ENCODE data around the gene NAPG.
"Not testable (repeated sequence)": the region's sequence is repeated elsewhere in the genome, so short reads cannot be mapped to it uniquely, and the experiment has no call there.

DNA sequence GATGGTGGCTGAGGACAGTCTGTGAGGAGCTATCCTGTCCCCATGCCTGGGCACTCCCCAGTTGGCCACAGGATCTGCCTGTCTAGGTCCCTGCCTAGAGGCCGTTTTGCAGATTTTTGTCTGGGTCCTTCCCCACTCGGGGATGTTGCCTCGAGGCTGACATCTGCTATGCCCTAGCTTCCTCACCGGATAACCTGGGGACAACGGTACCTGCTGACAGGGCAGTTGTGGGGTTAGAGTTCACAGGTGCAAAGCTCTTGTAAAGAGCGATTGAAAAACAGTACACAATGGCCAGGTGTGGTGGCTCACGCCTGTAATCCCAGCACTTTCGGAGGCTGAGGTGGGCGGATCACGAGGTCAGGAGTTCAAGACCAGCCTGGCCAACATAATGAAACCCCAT lies 30.4 kb downstream of the NAPG start:
- TF ChIP-seq, protein P1, sequence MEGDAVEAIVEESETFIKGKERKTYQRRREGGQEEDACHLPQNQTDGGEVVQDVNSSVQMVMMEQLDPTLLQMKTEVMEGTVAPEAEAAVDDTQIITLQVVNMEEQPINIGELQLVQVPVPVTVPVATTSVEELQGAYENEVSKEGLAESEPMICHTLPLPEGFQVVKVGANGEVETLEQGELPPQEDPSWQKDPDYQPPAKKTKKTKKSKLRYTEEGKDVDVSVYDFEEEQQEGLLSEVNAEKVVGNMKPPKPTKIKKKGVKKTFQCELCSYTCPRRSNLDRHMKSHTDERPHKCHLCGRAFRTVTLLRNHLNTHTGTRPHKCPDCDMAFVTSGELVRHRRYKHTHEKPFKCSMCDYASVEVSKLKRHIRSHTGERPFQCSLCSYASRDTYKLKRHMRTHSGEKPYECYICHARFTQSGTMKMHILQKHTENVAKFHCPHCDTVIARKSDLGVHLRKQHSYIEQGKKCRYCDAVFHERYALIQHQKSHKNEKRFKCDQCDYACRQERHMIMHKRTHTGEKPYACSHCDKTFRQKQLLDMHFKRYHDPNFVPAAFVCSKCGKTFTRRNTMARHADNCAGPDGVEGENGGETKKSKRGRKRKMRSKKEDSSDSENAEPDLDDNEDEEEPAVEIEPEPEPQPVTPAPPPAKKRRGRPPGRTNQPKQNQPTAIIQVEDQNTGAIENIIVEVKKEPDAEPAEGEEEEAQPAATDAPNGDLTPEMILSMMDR (IDR thresholded peaks at IDR 0.05; ENCODE audit: low read depth, low read length): not testable (repeated sequence)
- not testable (repeated sequence) for TF ChIP-seq POLR2A (IDR thresholded peaks at IDR 0.05; ENCODE audit: extremely low read depth, insufficient read length); MYC (IDR thresholded peaks at IDR 0.05; ENCODE audit: low read depth, low read length)
- TF ChIP-seq, protein P2, sequence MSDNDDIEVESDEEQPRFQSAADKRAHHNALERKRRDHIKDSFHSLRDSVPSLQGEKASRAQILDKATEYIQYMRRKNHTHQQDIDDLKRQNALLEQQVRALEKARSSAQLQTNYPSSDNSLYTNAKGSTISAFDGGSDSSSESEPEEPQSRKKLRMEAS (IDR thresholded peaks at IDR 0.05; ENCODE audit: low read depth, low read length): not testable (repeated sequence)
